ENCODE measurements around the gene SPAG9. TPM values are rescaled to one million over a fixed set of nuclear protein-coding genes. Genes with fewer than 3 reads are reported as not detected.

The SPAG9 gene
- total RNA-seq, 1 experiment from 2014 or later: 54.3 TPM

DNA sequence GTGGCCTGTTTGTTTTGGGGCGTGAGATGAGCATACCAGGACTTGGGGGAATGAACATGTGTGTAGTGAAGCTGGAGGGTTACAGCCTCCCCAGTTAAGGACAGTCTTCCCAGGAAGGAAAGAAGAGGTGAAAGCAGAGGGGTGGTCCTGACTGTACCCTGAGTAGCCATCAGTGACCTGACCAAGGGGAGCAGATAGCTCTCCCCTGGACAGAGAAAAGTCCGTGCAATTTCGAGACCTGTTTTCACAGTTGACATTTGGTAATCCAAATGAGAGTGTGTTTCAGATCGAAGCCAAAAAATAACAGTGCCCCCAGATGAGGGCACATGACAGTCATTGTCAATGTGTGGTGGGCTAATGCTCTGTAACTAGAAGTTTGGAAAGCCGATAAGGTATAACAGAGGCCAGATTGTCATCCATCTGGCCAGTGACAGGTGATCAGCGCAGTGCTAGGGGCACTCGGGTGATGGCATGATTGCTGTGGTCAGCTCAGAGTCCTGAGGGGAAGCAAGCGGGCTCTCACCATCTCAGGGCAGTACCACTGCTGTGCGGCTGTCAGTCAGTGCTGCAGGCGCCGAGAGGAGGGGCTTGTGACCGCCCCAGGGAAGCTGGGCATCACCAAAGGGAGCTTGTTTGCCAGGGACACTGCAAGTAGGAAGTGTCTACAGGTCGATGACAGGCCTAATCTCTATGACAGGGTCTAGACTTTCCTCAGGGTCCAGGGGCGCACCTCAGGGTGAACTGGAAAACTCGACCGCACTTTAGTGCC, 44.4 kb upstream of the SPAG9 start:
- Histone ChIP-seq H3K79me1 (ENCODE audit: insufficient read depth, low read depth, low read length, poor library complexity, severe bottlenecking) (peaks cover 4% of the 10 kb centered on the region), H3K4me2 (ENCODE audit: insufficient read depth, insufficient read length, low read length) (peak overlapping the region; percentile 95), H3K27ac (ENCODE audit: insufficient read length, low read depth, low read length) (no peak overlapping the region), H3K4me1 (ENCODE audit: insufficient read depth, low read length) (no peaks in the 10 kb centered on the region), H3K14ac (ENCODE audit: insufficient read depth, low read length) (no peak overlapping the region), H2BK5ac (ENCODE audit: insufficient read length, low read length) (no peak overlapping the region), H3K23ac (ENCODE audit: insufficient read length, low read depth, low read length) (no peak overlapping the region), H3K27me3 (ENCODE audit: insufficient read depth, low read length) (no peaks in the 10 kb centered on the region), H2AK5ac (ENCODE audit: insufficient read length, low read length) (no peak overlapping the region), H2BK15ac (ENCODE audit: low read depth, low read length) (no peak overlapping the region), H4K8ac (replicated peaks; ENCODE audit: insufficient read length, low read depth, low read length) (no peak overlapping the region), H4K20me1 (ENCODE audit: control insufficient read depth, insufficient read depth, insufficient read length) (no peaks in the 10 kb centered on the region), H2BK20ac (ENCODE audit: low read depth, low read length, poor library complexity, severe bottlenecking) (no peak overlapping the region), H3T11ph (ENCODE audit: low read length) (no peak overlapping the region), H2BK12ac (ENCODE audit: insufficient read length, low read depth, low read length) (no peak overlapping the region), H3K23me2 (ENCODE audit: insufficient read length, low read depth, low read length, poor library complexity, severe bottlenecking) (peaks cover 13% of the 10 kb centered on the region), H3K56ac (ENCODE audit: insufficient read length, low read depth, low read length) (no peak overlapping the region), H3K9me3 (ENCODE audit: control insufficient read depth, low read depth, low read length) (no peaks in the 10 kb centered on the region), H3K9ac (ENCODE audit: extremely low read depth, insufficient read length, low read length) (no peak overlapping the region), H3K18ac (ENCODE audit: insufficient read length, low read depth, low read length) (no peak overlapping the region), H3K79me2 (ENCODE audit: insufficient read depth, low read length) (no peaks in the 10 kb centered on the region; the same call in 1 of the 2 replicates), H2BK120ac (ENCODE audit: low read depth, low read length, poor library complexity, severe bottlenecking) (no peak overlapping the region), H4K5ac (ENCODE audit: insufficient read length, low read depth, low read length) (no peak overlapping the region), H3K4ac (ENCODE audit: low read depth, low read length) (no peak overlapping the region), H4K91ac (ENCODE audit: insufficient read length, low read depth, low read length) (no peak overlapping the region), H2AFZ (ENCODE audit: low read length) (no peak overlapping the region)
- Mint-ChIP-seq H3K27me3 (ENCODE audit: low read depth) (no peaks in the 10 kb centered on the region), H3K9me3 (no peaks in the 10 kb centered on the region), H3K36me3 (ENCODE audit: insufficient read depth in 1 of 3, low read depth in 3 of 3) (peaks cover 46 to 65% (median 60%) of the 10 kb centered on the region in 3 experiments), H3K27ac (peak overlapping the region; percentile 87 to 99 (median 91); a peak in 6 of 7 replicates), H3K4me3 (peak overlapping the region; percentile 83 to 94), H3K4me1 (peaks cover 17 to 20% of the 10 kb centered on the region in 2 experiments)
- DNase-seq: peak; percentile 74
- TF ChIP-seq, protein P1, sequence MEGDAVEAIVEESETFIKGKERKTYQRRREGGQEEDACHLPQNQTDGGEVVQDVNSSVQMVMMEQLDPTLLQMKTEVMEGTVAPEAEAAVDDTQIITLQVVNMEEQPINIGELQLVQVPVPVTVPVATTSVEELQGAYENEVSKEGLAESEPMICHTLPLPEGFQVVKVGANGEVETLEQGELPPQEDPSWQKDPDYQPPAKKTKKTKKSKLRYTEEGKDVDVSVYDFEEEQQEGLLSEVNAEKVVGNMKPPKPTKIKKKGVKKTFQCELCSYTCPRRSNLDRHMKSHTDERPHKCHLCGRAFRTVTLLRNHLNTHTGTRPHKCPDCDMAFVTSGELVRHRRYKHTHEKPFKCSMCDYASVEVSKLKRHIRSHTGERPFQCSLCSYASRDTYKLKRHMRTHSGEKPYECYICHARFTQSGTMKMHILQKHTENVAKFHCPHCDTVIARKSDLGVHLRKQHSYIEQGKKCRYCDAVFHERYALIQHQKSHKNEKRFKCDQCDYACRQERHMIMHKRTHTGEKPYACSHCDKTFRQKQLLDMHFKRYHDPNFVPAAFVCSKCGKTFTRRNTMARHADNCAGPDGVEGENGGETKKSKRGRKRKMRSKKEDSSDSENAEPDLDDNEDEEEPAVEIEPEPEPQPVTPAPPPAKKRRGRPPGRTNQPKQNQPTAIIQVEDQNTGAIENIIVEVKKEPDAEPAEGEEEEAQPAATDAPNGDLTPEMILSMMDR (conservative IDR thresholded peaks at IDR 0.05): no peak
- no CpG with 5 or more reads among the region's 16 CpGs for WGBS (ENCODE audit: extremely low coverage, insufficient read length, low lambda C conversion rate)

Measured in H9 (cell line).